ENCODE results near the gene ITPRIPL2. TPM values are rescaled to one million over a fixed set of nuclear protein-coding genes. Genes with fewer than 3 reads are reported as not detected.

The ITPRIPL2 gene
- total RNA-seq, 1 donor from 2014 or later, result 21.8 TPM

DNA sequence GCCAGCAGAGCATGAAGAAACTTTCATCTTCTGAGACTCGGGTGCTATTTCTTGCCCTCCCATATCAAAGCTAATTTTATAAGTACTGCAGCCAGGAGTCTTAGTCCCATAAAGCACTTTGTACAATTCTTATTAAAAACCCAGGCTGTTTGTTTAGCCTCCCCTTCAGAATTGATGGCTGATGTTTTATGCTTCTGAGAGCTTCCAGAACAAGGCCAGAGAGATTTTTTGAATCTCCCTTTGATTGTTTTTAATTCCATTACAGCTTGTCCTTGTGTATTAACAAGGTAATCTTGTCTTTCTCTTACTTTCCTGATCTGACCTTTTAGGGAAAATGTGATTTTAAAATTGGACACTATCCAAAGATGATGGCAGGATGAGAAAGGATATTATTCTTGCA is 30.1 kb upstream of the ITPRIPL2 start:
- Mint-ChIP-seq H3K27me3 (ENCODE audit: low read depth) (peaks cover 10% of the 10 kb centered on the region), H3K9me3 (no peaks in the 10 kb centered on the region), H3K36me3 (ENCODE audit: low read depth) (peaks cover 23% of the 10 kb centered on the region), H3K4me3 (no peak overlapping the region), H3K27ac (ENCODE audit: unreplicated experiment) (no peak overlapping the region), H3K4me1 (peaks cover 7% of the 10 kb centered on the region)
- TF ChIP-seq, protein P1, sequence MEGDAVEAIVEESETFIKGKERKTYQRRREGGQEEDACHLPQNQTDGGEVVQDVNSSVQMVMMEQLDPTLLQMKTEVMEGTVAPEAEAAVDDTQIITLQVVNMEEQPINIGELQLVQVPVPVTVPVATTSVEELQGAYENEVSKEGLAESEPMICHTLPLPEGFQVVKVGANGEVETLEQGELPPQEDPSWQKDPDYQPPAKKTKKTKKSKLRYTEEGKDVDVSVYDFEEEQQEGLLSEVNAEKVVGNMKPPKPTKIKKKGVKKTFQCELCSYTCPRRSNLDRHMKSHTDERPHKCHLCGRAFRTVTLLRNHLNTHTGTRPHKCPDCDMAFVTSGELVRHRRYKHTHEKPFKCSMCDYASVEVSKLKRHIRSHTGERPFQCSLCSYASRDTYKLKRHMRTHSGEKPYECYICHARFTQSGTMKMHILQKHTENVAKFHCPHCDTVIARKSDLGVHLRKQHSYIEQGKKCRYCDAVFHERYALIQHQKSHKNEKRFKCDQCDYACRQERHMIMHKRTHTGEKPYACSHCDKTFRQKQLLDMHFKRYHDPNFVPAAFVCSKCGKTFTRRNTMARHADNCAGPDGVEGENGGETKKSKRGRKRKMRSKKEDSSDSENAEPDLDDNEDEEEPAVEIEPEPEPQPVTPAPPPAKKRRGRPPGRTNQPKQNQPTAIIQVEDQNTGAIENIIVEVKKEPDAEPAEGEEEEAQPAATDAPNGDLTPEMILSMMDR (conservative IDR thresholded peaks at IDR 0.05), result no peak
- DNase-seq (ENCODE audit: low read depth, low spot score), result no peak

DNA sequence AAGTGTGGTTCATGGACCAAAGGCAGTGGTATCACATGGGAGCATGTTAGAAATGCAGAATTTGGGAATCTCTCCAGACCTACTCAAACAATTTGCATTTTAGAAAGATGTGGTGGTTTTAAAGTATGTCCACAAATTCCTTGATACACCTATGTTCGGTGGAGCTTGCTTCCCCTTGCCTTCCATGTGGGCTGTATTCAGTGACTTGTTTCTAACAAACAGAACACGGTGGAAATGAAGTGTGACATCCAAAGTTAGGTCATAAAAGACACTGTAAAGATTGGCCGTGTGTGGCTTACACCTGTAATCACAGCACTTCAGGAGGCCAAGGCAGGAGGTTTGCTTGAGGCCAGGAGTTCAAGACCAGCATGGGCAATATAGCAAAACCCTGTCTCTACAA is 29.6 kb upstream of the ITPRIPL2 start:
- peaks cover 7% of the 10 kb centered on the region for H3K4me1 Mint-ChIP-seq
- H3K27ac Mint-ChIP-seq (ENCODE audit: unreplicated experiment), result no peak overlapping the region
- TF ChIP-seq, protein P1 (conservative IDR thresholded peaks at IDR 0.05), result no peak
- no peak overlapping the region for H3K4me3 Mint-ChIP-seq
- no peaks in the 10 kb centered on the region for H3K9me3 Mint-ChIP-seq
- H3K36me3 Mint-ChIP-seq (ENCODE audit: low read depth), result peaks cover 18% of the 10 kb centered on the region
- no peak for DNase-seq (ENCODE audit: low read depth, low spot score)
- H3K27me3 Mint-ChIP-seq (ENCODE audit: low read depth), result peaks cover 10% of the 10 kb centered on the region

DNA sequence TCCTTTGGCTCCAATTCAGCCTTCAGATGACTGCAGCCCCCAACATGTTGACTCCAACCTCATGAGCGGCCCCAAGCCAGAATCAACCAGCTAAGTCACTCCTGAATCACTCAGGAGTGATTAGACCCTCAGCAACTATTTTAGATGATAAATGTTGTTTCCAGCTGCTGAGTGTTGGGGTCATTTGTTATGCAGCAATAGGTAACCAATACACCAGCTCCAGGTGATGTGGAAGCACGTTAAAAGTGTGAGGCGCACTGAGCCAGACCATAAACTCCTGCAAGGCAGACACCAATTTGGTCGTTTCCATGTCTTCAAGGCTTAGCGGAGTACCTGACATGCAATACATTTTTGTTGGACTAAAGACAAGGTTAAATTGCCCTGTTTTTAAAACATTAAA is 28.9 kb upstream of the ITPRIPL2 start:
- no peak overlapping the region for H3K4me3 Mint-ChIP-seq

DNA sequence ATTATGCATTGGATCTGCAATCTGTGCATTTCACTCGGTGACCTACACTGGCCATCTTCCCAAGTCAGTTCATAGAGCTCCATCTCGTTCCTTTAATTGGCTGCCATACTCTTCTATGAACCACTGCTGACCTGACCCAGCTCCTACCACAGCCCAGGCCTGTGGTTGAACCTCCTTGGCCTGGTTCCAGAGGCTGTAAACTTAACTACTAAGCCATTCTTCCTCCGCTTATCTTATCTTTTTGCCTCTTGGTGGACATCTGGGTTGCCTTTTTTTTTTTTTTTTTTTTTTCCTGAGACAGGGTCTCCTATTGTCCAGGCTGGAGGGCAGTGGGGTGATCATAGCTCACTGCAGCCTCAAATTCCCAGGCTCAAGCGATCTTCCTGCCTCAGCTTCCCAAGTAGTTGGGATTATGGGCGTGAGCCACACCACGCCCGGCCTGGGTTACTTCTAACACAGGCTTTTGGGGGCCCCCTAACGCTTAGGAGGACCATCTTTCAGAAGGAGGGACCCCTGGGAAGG is 28.0 kb upstream of the ITPRIPL2 start:
- no peaks in the 10 kb centered on the region for H3K9me3 Mint-ChIP-seq
- peaks cover 10% of the 10 kb centered on the region for H3K27me3 Mint-ChIP-seq (ENCODE audit: low read depth)
- no peak overlapping the region for H3K27ac Mint-ChIP-seq (ENCODE audit: unreplicated experiment)
- no peak for DNase-seq (ENCODE audit: low read depth, low spot score)
- peaks cover 7% of the 10 kb centered on the region for H3K4me1 Mint-ChIP-seq
- TF ChIP-seq, protein P1 (conservative IDR thresholded peaks at IDR 0.05), result no peak
- no peak overlapping the region for H3K4me3 Mint-ChIP-seq
- peaks cover 14% of the 10 kb centered on the region for H3K36me3 Mint-ChIP-seq (ENCODE audit: low read depth)

More for the DNA sequence above, 28.9 kb upstream of the ITPRIPL2 start:
- no peaks in the 10 kb centered on the region for H3K9me3 Mint-ChIP-seq
- H3K4me1 Mint-ChIP-seq, result peaks cover 7% of the 10 kb centered on the region
- H3K36me3 Mint-ChIP-seq (ENCODE audit: low read depth), result peaks cover 17% of the 10 kb centered on the region
- no peak overlapping the region for H3K27ac Mint-ChIP-seq (ENCODE audit: unreplicated experiment)
- DNase-seq (ENCODE audit: low read depth, low spot score), result no peak
- H3K27me3 Mint-ChIP-seq (ENCODE audit: low read depth), result peaks cover 10% of the 10 kb centered on the region
- TF ChIP-seq, protein P1 (conservative IDR thresholded peaks at IDR 0.05), result no peak

DNA sequence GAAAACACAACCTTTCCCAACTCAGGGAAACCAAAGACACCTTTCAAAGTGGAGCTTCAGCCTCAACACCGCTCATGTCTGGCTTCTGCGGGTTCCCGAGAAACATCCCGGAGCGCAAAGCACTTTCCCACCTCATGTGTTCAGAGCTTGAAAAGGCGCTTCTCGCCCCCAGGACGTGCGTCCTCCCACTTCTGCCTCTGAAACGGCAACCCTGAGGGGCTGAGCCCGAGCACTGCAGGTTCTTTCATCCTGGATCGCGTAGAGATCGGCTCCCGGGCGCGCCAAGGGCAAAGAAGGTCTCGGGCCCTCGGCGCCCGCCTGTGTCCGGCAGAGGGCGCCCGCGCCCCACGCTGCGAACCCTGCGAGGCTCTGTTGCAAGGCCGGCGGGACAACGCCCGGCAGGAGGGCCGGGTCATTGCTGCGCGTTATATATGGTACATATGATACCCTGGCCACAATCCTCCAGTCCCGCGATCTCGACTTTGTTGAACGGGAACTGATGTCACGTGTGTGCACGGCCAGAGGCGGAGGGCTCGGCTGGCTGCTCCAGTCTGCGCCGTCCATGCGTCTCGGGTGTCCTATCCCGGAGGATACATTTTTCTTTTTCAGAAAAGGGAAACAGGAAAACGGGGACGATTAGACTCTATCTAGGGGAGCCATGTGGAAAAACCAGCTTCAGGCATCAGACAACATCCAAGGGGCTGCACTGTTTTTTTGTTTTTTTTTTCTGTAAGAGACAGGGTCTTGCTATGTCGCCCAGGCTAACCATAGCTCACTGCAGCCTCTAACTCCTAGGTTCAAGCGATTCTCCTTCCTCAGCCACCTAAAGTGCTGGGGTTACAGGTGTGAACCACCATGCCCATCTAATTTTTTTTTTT is 27.2 kb upstream of the ITPRIPL2 start:
- H3K27me3 Mint-ChIP-seq (ENCODE audit: low read depth), result peaks cover 10% of the 10 kb centered on the region
- no peaks in the 10 kb centered on the region for H3K9me3 Mint-ChIP-seq
- H3K4me3 Mint-ChIP-seq, result peak overlapping the region; percentile 85
- DNase-seq (ENCODE audit: low read depth, low spot score), result peak; percentile 87
- H3K36me3 Mint-ChIP-seq (ENCODE audit: low read depth), result peaks cover 6% of the 10 kb centered on the region
- H3K27ac Mint-ChIP-seq (ENCODE audit: unreplicated experiment), result no peak overlapping the region
- TF ChIP-seq, protein P1 (conservative IDR thresholded peaks at IDR 0.05), result peak; percentile 99
- H3K4me1 Mint-ChIP-seq, result peaks cover 7% of the 10 kb centered on the region

All from neural crest cell (in vitro differentiated cells).